ENCODE measurements around the gene ERG.

GRCh38 chr21:38542263-38542662 is 44.0 kb upstream of the ERG start:
- TF ChIP-seq NFIC (IDR thresholded peaks at IDR 0.05; ENCODE audit: borderline replicate concordance) (no peak), CTCF (IDR thresholded peaks at IDR 0.05) (no peak)
